Muscle of back (tissue), 11 donors: ENCODE results near the gene CFAP99. TPM values are rescaled to one million over a fixed set of nuclear protein-coding genes. Genes with fewer than 3 reads are reported as not detected.

ENCODE experiments used
- DNase-seq, 3 donors: peaks; one replicate each; pipeline versions ENCODE4 v3.0.0 to v3.0.0-alpha.2; 2013
- polyA plus RNA-seq, 10 donors: library from polyadenylated mRNA; unstranded; fragments of 120-200 nt; gene quantifications; one replicate each; pipeline ENCODE4 v1.2.1, GENCODE V29; 2013; ENCODE audit not compliant: insufficient read length in 10 of 10

The CFAP99 gene
- polyA plus RNA-seq, 10 donors = 0.17 to 0.20 TPM; not detected in 8

GRCh38 chr4:2501034-2501594, 82.4 kb downstream of the CFAP99 start:
- DNase-seq = no peak

- DNase-seq = no peak
Observed at GRCh38 chr4:2503809-2504208, 85.1 kb downstream of the CFAP99 start.

GRCh38 chr4:2507259-2507658, 88.5 kb downstream of the CFAP99 start:
- DNase-seq = no peak

GRCh38 chr4:2507855-2508254, 89.1 kb downstream of the CFAP99 start:
- DNase-seq = no peak

- no peak for DNase-seq
Observed at GRCh38 chr4:2510351-2511259, 91.8 kb downstream of the CFAP99 start.

- DNase-seq = no peak
Observed at GRCh38 chr4:2511645-2512131, 92.9 kb downstream of the CFAP99 start.

Other genes with a start within 250 kb of the CFAP99 start
- gene HAUS3, start 176.8 kb upstream of the CFAP99 start, polyA plus RNA-seq = 10 to 100 TPM in 9 of 10 donors, 1 to 10 TPM in 1; 10.0 to 16.6 (median 14.0) TPM
- 1 to 10 TPM; 1.6 to 4.8 (median 2.4) TPM for gene POLN, start 176.8 kb upstream of the CFAP99 start, polyA plus RNA-seq
- 10 to 100 TPM; 38.2 to 60.5 (median 52.1) TPM for gene MXD4, start 156.8 kb upstream of the CFAP99 start, polyA plus RNA-seq
- gene ZFYVE28, start 310 bp upstream of the CFAP99 start, polyA plus RNA-seq = 1 to 10 TPM in 9 of 10 donors, under 1 TPM in 1; 0.67 to 3.4 (median 1.7) TPM
- 10 to 100 TPM; 36.8 to 55.9 (median 40.5) TPM for gene RNF4, start 50.2 kb downstream of the CFAP99 start, polyA plus RNA-seq
- 10 to 100 TPM; 15.7 to 21.4 (median 17.4) TPM for gene FAM193A, start 117.7 kb downstream of the CFAP99 start, polyA plus RNA-seq